WERI-Rb-1 (cell line): ENCODE measurements around the gene DDX54.

Experiments
- DNase-seq: peaks from one replicate; pipeline ENCODE4 v3.0.0-alpha.2; 2020
- H3K27ac ChIP-seq: fragments of 250-450 bp; sonication (Bioruptor Pico); 2 replicates; pipeline ENCODE4 v1.5.1; 2020; ENCODE audit warnings: mild to moderate bottlenecking, moderate library complexity
- H3K27me3 ChIP-seq: fragments of 250-450 bp; sonication (Bioruptor Pico); 2 replicates; pipeline ENCODE4 v1.5.1; 2021; ENCODE audit warnings: mild to moderate bottlenecking, low read depth, moderate library complexity; ENCODE audit not compliant: insufficient read depth, severe bottlenecking
- H3K36me3 ChIP-seq: fragments of 250-450 bp; sonication (Bioruptor Pico); 2 replicates; pipeline ENCODE4 v1.5.1; 2020; ENCODE audit warnings: mild to moderate bottlenecking, moderate library complexity
- H3K4me3 ChIP-seq: 2 replicates; pipeline ENCODE4 v1.5.1; 2011; ENCODE audit warnings: low read depth, mild to moderate bottlenecking, control low read depth, low read length
- H3K9me3 ChIP-seq: fragments of 250-450 bp; sonication (Bioruptor Pico); 2 replicates; pipeline ENCODE4 v1.5.1; 2021; ENCODE audit warnings: mild to moderate bottlenecking, moderate library complexity; ENCODE audit not compliant: severe bottlenecking
- TF ChIP-seq, protein P1 (sequence below): IDR thresholded peaks from 2 replicates; pipeline ENCODE4 v1.5.1; 2011; ENCODE audit warnings: low read depth, mild to moderate bottlenecking, control low read depth, inconsistent platforms, low read length

DDX54 gene

DNA sequence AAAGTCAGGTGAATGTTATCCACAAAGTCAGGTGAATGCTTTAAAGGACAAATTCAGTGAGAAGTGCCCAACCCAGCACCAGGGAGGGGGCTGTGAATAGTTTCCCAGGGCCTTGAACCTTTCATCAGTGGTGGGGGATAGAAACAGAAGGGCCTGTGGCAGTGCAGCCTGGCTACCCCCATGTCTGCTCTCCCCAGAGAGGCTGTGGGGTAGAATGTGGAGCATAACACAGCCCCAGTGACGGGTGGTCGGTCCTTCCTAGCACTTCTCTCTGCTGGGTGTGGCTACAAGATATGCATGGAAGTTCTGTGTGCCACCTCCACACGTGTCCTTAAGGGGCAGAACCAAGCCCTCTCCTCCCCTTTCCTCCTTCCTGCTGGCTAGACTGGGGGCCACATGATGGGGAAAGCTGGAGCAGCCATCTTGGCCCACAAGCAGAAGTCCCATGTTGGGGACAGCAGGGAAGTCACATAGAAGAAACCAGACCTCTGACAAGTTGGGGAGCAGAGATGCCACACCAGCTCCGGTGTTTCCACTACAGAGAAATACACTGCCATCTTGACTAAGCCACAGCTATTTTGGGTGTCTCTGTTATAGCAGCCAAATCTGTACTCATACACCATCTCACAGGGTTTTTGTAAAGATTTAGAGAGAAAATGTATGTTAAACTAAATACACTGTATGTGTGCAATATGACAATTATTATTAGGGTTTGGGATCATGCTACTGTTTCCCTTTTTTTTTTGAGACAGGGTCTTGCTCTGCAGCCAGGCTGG is 17.2 kb upstream of the DDX54 start:
- H3K27me3 ChIP-seq: no peaks in the 10 kb centered on the region
- no peak overlapping the region for H3K4me3 ChIP-seq
- TF ChIP-seq, protein P1, sequence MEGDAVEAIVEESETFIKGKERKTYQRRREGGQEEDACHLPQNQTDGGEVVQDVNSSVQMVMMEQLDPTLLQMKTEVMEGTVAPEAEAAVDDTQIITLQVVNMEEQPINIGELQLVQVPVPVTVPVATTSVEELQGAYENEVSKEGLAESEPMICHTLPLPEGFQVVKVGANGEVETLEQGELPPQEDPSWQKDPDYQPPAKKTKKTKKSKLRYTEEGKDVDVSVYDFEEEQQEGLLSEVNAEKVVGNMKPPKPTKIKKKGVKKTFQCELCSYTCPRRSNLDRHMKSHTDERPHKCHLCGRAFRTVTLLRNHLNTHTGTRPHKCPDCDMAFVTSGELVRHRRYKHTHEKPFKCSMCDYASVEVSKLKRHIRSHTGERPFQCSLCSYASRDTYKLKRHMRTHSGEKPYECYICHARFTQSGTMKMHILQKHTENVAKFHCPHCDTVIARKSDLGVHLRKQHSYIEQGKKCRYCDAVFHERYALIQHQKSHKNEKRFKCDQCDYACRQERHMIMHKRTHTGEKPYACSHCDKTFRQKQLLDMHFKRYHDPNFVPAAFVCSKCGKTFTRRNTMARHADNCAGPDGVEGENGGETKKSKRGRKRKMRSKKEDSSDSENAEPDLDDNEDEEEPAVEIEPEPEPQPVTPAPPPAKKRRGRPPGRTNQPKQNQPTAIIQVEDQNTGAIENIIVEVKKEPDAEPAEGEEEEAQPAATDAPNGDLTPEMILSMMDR: no peak

GRCh38 chr12:113201187-113202177 is 16.2 kb upstream of the DDX54 start:
- no peak overlapping the region for H3K4me3 ChIP-seq
- H3K36me3 ChIP-seq: no peaks in the 10 kb centered on the region
- no peak for DNase-seq
- TF ChIP-seq, protein P1: no peak
- no peaks in the 10 kb centered on the region for H3K9me3 ChIP-seq
- H3K27me3 ChIP-seq: no peaks in the 10 kb centered on the region
- H3K27ac ChIP-seq: no peak overlapping the region

More for the DNA sequence above, 17.2 kb upstream of the DDX54 start:
- no peaks in the 10 kb centered on the region for H3K9me3 ChIP-seq
- H3K27ac ChIP-seq: no peak overlapping the region
- no peak for DNase-seq
- no peaks in the 10 kb centered on the region for H3K36me3 ChIP-seq

DNA sequence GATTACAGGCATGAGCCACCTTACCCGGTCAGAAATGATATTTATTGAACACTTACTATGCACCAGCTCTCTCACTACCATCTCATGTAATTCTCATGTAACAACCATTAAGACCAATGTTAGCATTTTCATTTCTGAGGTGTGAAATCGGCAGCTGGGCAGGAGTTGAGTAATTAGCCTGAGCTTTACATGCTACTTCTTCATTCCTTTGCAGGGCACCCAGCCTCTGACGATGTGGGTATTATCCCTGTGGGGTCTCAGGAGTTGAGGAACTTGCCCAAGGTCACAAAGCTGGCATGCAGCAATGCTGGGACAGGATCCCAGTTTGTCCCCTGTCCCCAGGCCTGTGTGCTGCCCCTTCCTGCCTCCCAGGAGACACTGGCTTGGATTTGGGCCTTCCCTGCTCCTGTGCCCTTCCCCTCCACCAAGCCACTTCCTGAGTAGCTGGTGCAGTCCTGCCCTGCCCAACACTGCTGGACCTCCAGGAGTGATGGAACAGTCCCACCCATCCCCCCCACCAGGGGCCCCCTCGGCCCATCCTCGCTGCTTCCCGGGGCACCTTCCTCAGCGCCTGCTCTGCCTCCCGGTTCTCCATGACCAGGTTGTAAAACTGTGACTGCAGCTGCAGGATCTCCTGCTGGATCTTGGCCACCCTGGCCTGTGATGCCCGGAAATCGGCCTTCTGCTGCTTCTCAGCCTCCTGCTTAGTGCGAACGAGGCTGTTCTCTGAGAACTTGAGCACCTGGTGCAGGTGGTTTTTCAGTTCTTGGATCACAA is 14.9 kb upstream of the DDX54 start:
- Histone ChIP-seq H3K36me3 (no peaks in the 10 kb centered on the region), H3K9me3 (no peaks in the 10 kb centered on the region), H3K4me3 (no peak overlapping the region), H3K27ac (no peak overlapping the region), H3K27me3 (no peaks in the 10 kb centered on the region)
- no peak for DNase-seq
- TF ChIP-seq, protein P1: no peak

GRCh38 chr12:113198296-113198695 is 13.0 kb upstream of the DDX54 start:
- no peak overlapping the region for H3K4me3 ChIP-seq
- H3K27ac ChIP-seq: no peak overlapping the region
- no peaks in the 10 kb centered on the region for H3K36me3 ChIP-seq
- DNase-seq: no peak
- H3K9me3 ChIP-seq: no peaks in the 10 kb centered on the region
- TF ChIP-seq, protein P1: no peak
- H3K27me3 ChIP-seq: no peaks in the 10 kb centered on the region

DNA sequence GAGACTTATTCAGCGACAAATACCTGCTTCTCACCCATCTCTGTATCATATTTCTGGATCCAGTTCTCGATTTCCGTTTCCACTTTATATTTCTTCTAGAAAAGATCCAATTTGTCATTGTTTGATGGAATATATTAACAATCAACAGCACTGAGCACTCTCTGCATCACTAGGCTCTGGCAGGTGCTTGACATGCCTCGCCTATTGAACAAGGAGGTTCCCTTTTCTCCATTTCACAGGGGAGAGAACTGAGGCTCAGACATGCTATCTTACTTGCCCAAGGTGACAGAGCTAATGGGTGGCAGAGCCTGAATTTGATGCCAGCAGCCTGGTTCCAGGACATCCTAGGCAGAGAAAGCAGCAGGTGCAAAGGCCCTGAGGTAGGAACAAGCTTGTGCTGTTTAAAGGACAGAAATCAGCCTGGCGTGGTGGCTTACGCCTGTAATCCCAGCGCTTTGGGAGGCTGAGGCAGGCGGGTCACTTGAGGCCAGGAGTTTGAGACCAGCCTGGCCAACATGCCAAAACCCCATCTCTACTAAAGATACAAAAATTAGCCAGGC is 12.3 kb upstream of the DDX54 start:
- Histone ChIP-seq H3K9me3 (no peaks in the 10 kb centered on the region), H3K36me3 (no peaks in the 10 kb centered on the region), H3K27ac (no peak overlapping the region), H3K27me3 (no peaks in the 10 kb centered on the region), H3K4me3 (no peak overlapping the region)
- DNase-seq: no peak
- TF ChIP-seq, protein P1: no peak
